BE2C (cell line): ENCODE measurements around the gene ARHGEF1.

Experiments
- DNase-seq: peaks from one replicate; pipeline ENCODE4 v3.0.0-alpha.2; 2020
- H3K27me3 ChIP-seq: fragments of 250-450 bp; sonication (Bioruptor Pico); 2 replicates; pipeline ENCODE4 v1.5.1; 2020; ENCODE audit warnings: mild to moderate bottlenecking
- H3K36me3 ChIP-seq: fragments of 250-450 bp; sonication (Bioruptor Pico); 2 replicates; pipeline ENCODE4 v1.5.1; 2020; ENCODE audit warnings: mild to moderate bottlenecking
- H3K4me1 ChIP-seq: fragments of 250-450 bp; sonication (Bioruptor Pico); 2 replicates; pipeline ENCODE4 v1.5.1; 2020
- H3K4me3 ChIP-seq: 2 replicates; pipeline ENCODE4 v1.5.1; 2011; ENCODE audit warnings: low read depth, low read length
- H3K9me3 ChIP-seq: fragments of 250-450 bp; sonication (Bioruptor Pico); 2 replicates; pipeline ENCODE4 v1.5.1; 2020
- CTCF ChIP-seq: IDR thresholded peaks from 2 replicates; pipeline ENCODE4 v1.5.1; 2012; ENCODE audit warnings: mild to moderate bottlenecking, low read depth, low read length

The ARHGEF1 gene

DNA sequence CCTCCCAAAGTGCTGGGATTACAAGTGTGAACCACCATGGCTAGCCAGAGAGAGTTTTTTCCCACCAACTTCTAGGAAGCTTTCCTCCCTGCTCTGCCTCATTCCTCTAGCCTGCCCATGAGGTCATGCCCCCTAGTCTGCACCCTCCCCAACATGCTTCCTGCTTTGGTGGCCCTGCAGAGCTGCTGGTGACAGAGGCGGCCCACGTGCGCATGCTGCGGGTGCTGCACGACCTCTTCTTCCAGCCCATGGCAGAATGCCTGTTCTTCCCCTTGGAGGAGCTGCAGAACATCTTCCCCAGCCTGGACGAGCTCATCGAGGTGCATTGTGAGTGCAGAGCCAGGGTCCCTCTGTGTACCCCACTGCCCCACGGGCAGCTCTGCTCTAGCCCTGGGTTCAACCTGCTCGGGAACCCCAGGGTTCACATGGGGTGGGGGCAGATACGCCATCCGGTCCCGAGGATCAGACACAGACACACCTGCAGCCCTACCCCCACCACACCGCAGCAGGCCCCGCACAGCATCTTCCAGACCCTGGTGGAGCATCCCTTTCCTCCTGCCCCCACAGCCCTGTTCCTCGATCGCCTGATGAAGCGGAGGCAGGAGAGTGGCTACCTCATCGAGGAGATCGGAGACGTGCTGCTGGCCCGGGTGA, 18.9 kb downstream of the ARHGEF1 start:
- TF ChIP-seq CTCF = no peak
- Histone ChIP-seq H3K36me3 (peaks cover 25% of the 10 kb centered on the region), H3K4me3 (no peak overlapping the region), H3K4me1 (peaks cover 3% of the 10 kb centered on the region), H3K27me3 (no peaks in the 10 kb centered on the region), H3K9me3 (no peaks in the 10 kb centered on the region)
- DNase-seq = no peak

DNA sequence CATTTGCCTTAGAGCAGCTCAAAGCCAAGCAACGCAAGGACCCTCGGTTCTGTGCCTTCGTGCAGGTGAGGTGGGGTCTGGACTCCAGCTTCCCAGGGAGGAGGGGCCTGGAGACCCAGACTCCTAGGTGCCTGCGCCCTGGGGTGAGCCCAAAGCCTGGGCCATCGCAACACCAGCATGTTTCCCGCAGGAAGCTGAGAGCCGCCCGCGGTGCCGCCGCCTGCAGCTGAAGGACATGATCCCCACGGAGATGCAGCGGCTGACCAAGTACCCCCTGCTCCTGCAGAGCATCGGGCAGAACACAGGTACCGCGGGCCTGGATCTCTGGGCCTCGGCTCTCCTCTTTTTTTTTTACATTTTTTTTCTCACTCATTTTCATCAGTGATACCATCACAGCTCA, 19.6 kb downstream of the ARHGEF1 start:
- peaks cover 25% of the 10 kb centered on the region for H3K36me3 ChIP-seq
- peaks cover 7% of the 10 kb centered on the region for H3K4me1 ChIP-seq
- no peak overlapping the region for H3K4me3 ChIP-seq
- no peak for TF ChIP-seq CTCF
- H3K9me3 ChIP-seq = no peaks in the 10 kb centered on the region
- H3K27me3 ChIP-seq = no peaks in the 10 kb centered on the region
- no peak for DNase-seq

DNA sequence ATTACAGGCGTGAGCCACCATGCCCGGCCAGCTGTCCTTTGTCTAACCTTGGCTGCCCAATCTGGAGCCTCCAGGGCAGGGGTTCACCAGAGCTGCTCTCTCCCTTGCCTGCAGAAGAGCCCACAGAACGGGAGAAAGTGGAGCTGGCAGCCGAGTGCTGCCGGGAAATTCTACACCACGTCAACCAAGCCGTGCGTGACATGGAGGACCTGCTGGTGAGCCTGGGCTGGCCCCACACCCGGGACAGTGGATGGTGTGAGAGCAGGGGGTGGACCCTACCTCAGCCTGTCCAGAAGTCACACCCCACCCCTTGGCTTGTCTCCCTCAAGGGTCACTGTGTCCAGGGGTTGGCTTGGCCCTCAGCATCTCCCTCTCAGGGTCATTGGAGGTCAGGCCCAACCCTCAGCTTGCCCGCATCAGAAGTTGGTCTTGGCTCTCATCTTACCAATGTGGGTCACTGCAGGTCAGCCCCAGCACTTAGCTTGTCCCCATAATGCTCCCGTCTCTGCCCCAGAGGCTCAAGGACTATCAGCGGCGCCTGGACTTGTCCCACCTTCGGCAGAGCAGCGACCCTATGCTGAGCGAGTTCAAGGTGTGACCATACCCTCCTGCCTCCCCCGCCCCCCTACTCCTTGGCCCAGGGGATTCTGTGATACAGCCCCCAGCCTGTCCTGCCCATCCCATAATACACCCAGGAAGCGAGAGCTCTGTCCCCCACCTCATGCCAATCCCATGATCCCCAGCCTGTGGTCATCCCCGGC, 20.4 kb downstream of the ARHGEF1 start:
- H3K9me3 ChIP-seq = no peaks in the 10 kb centered on the region
- no peak overlapping the region for H3K4me3 ChIP-seq
- TF ChIP-seq CTCF = no peak
- H3K36me3 ChIP-seq = peaks cover 25% of the 10 kb centered on the region
- peaks cover 7% of the 10 kb centered on the region for H3K4me1 ChIP-seq
- no peak for DNase-seq
- H3K27me3 ChIP-seq = no peaks in the 10 kb centered on the region

- TF ChIP-seq CTCF = no peak
- Histone ChIP-seq H3K4me1 (peaks cover 7% of the 10 kb centered on the region), H3K27me3 (no peaks in the 10 kb centered on the region), H3K9me3 (no peaks in the 10 kb centered on the region), H3K4me3 (no peak overlapping the region), H3K36me3 (peaks cover 25% of the 10 kb centered on the region)
- no peak for DNase-seq
Observed at GRCh38 chr19:41904118-41904870, 21.3 kb downstream of the ARHGEF1 start.

DNA sequence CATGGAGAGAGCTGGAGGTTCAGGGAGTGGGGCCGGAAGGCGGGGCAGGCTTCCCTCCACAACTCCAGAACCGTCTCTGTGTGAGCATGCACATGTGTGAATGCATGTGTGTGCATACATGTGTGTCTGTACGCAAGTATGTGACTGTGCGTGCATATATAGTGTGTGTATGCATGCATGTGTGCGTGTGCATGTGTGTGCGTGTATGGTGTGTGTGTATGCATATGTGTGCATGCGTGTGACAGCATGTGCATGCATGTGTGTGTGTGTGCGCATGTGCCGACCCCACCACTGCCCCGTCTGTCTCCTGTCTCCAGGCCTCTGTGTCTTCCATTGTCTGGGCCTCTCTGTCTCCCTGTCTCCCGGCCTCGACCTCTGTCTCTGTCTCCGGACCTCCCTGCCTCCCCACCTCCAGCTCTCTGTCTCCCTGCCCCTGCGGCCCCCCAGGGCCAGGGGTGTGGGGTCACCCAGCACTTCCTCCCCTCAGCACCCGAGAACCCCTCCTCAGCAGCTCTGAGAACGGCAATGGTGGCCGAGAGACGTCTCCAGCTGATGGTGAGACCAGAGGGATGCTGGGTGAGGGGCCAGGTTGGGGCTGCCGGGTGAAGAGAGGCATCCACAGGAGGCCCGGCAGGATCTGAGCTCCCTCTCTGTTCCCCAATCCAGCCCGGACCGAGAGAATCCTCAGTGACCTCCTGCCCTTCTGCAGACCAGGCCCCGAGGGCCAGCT, 22.5 kb downstream of the ARHGEF1 start:
- no peak for TF ChIP-seq CTCF
- peaks cover 22% of the 10 kb centered on the region for H3K36me3 ChIP-seq
- H3K9me3 ChIP-seq = no peaks in the 10 kb centered on the region
- H3K27me3 ChIP-seq = peaks cover under 1% of the 10 kb centered on the region
- H3K4me3 ChIP-seq = no peak overlapping the region
- H3K4me1 ChIP-seq = peaks cover 7% of the 10 kb centered on the region
- DNase-seq = no peak
